ENCODE data around the gene SNX25. TPM values are rescaled to one million over a fixed set of nuclear protein-coding genes. Genes with fewer than 3 reads are reported as not detected.
"Not testable (repeated sequence)": the region's sequence is repeated elsewhere in the genome, so short reads cannot be mapped to it uniquely, and the experiment has no call there.

The SNX25 gene
- total RNA-seq, 2 donors from 2014 or later = 28.2 to 31.2 TPM

GRCh38 chr4:185198189-185198588, 11.2 kb upstream of the SNX25 start:
- peaks cover 54% of the 10 kb centered on the region for H3K36me3 Mint-ChIP-seq (ENCODE audit: low read depth)
- H3K27me3 Mint-ChIP-seq; H3K4me3 Mint-ChIP-seq; H3K27ac Mint-ChIP-seq; H3K9me3 Mint-ChIP-seq; ATAC-seq (replicated peaks): not testable (repeated sequence)
- H3K4me1 Mint-ChIP-seq = peaks cover 18% of the 10 kb centered on the region

GRCh38 chr4:185201977-185202962, 7.1 kb upstream of the SNX25 start:
- Mint-ChIP-seq H3K4me1 (peaks cover 16% of the 10 kb centered on the region), H3K36me3 (ENCODE audit: low read depth) (peaks cover 37% of the 10 kb centered on the region), H3K27ac (peak overlapping the region; percentile 100), H3K4me3 (peak overlapping the region; percentile 99), H3K9me3 (no peaks in the 10 kb centered on the region), H3K27me3 (no peaks in the 10 kb centered on the region)
- ATAC-seq (replicated peaks) = peak; percentile 14

GRCh38 chr4:185202984-185203485, 6.4 kb upstream of the SNX25 start:
- no peaks in the 10 kb centered on the region for H3K27me3 Mint-ChIP-seq
- ATAC-seq (replicated peaks) = peak; percentile 29
- peaks cover 16% of the 10 kb centered on the region for H3K4me1 Mint-ChIP-seq
- no peaks in the 10 kb centered on the region for H3K9me3 Mint-ChIP-seq
- H3K4me3 Mint-ChIP-seq = peak overlapping the region; percentile 99
- peaks cover 31% of the 10 kb centered on the region for H3K36me3 Mint-ChIP-seq (ENCODE audit: low read depth)
- H3K27ac Mint-ChIP-seq = peak overlapping the region; percentile 100

GRCh38 chr4:185203486-185204237, 5.7 kb upstream of the SNX25 start, which contains the start of gene CFAP97:
Gene CFAP97, minus strand, starts transcription at chr4:185204000. Its CDS starts 12,804 bp downstream, at chr4:185191196.
- ATAC-seq (replicated peaks) = peak; percentile 87
- Mint-ChIP-seq H3K36me3 (ENCODE audit: low read depth) (peaks cover 29% of the 10 kb centered on the region), H3K4me3 (peak within 1 kb of the TSS; percentile 99), H3K27ac (peak within 1 kb of the TSS; percentile 100), H3K4me1 (peaks cover 16% of the 10 kb centered on the region), H3K9me3 (no peaks in the 10 kb centered on the region), H3K27me3 (no peaks in the 10 kb centered on the region)

- Mint-ChIP-seq H3K27me3 (no peaks in the 10 kb centered on the region), H3K27ac (peak overlapping the region; percentile 92), H3K4me1 (peaks cover 16% of the 10 kb centered on the region), H3K4me3 (peak overlapping the region; percentile 99), H3K36me3 (ENCODE audit: low read depth) (peaks cover 29% of the 10 kb centered on the region), H3K9me3 (no peaks in the 10 kb centered on the region)
- no peak for ATAC-seq (replicated peaks)
Observed at GRCh38 chr4:185204238-185204910, 5.0 kb upstream of the SNX25 start.

- not testable (repeated sequence) for H3K9me3 Mint-ChIP-seq; ATAC-seq (replicated peaks); H3K27me3 Mint-ChIP-seq
- H3K4me1 Mint-ChIP-seq = peaks cover 16% of the 10 kb centered on the region
- peaks cover 24% of the 10 kb centered on the region for H3K36me3 Mint-ChIP-seq (ENCODE audit: low read depth)
- H3K27ac Mint-ChIP-seq = peak overlapping the region; percentile 92
- H3K4me3 Mint-ChIP-seq = peak overlapping the region; percentile 99
Observed at GRCh38 chr4:185205073-185205472, 4.3 kb upstream of the SNX25 start.

DNA sequence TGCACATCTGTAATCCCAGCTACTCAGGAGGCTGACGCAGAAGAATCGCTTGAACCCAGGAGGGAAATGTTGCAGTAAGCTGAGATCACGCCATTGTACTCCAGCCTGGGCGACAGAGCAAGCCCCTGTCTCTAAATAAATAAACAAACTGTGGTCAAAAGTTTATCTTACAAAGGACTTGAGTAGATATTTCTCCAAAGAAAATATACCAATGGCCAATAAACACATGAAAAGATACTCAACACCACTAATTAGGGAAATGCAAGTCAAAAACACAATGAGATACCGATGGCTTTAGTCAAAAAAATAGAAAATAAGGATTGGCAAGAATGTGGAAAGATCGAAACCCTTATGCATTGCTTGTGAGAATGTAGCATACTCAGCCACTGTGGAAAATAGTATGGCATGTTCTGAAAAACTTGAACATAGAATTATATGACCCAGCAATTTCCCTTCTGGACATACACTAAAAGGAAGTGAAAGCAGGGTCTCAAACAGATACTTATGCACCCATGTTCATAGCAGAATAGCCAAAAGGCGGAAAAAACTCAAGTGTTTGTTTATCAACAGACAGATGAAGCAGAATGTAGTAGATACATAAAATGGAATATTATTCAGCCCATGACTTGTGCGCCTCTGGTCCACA, 3.6 kb upstream of the SNX25 start:
- H3K4me3 Mint-ChIP-seq = peak overlapping the region; percentile 99
- H3K4me1 Mint-ChIP-seq = peaks cover 16% of the 10 kb centered on the region

GRCh38 chr4:185207466-185207865, 1.9 kb upstream of the SNX25 start:
- no peak for ATAC-seq (replicated peaks)
- H3K27ac Mint-ChIP-seq = no peak overlapping the region
- H3K27me3 Mint-ChIP-seq = no peaks in the 10 kb centered on the region
- H3K9me3 Mint-ChIP-seq = no peaks in the 10 kb centered on the region
- no peak overlapping the region for H3K4me3 Mint-ChIP-seq
- H3K36me3 Mint-ChIP-seq (ENCODE audit: low read depth) = peaks cover 19% of the 10 kb centered on the region
- peaks cover 20% of the 10 kb centered on the region for H3K4me1 Mint-ChIP-seq

More for the DNA sequence above, 3.6 kb upstream of the SNX25 start:
- ATAC-seq (replicated peaks) = no peak
- H3K36me3 Mint-ChIP-seq (ENCODE audit: low read depth) = peaks cover 21% of the 10 kb centered on the region
- H3K27me3 Mint-ChIP-seq = no peaks in the 10 kb centered on the region
- no peaks in the 10 kb centered on the region for H3K9me3 Mint-ChIP-seq
- no peak overlapping the region for H3K27ac Mint-ChIP-seq

DNA sequence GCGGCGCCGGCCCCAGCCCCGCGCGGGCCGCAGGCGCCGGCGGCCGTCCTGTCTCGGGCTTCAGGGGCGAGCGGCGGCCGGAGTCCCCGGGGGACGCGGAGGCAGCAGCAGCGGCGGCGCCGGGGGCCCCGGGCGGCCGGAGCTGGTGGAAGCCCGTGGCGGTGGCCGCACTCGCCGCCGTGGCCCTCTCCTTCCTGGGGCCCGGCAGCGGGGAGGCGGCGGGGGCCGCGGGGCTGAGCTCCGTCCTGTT, 379 bp downstream of the SNX25 start:
- H3K27me3 Mint-ChIP-seq, H3K9me3 Mint-ChIP-seq, H3K27ac Mint-ChIP-seq, H3K4me3 Mint-ChIP-seq: not testable (repeated sequence)
- Mint-ChIP-seq H3K4me1 (peaks cover 22% of the 10 kb centered on the region), H3K36me3 (ENCODE audit: low read depth) (peaks cover 22% of the 10 kb centered on the region)
- peak; percentile 38 for ATAC-seq (replicated peaks)

- Mint-ChIP-seq H3K4me3 (peak overlapping the region; percentile 90), H3K36me3 (ENCODE audit: low read depth) (peaks cover 22% of the 10 kb centered on the region), H3K9me3 (no peaks in the 10 kb centered on the region), H3K27ac (peak overlapping the region; percentile 75), H3K4me1 (peaks cover 19% of the 10 kb centered on the region), H3K27me3 (no peaks in the 10 kb centered on the region)
- peak; percentile 45 for ATAC-seq (replicated peaks)
Observed at GRCh38 chr4:185210102-185210981, 944 bp downstream of the SNX25 start.

- Mint-ChIP-seq H3K4me1 (peaks cover 22% of the 10 kb centered on the region), H3K4me3 (peak overlapping the region; percentile 90), H3K36me3 (ENCODE audit: low read depth) (peaks cover 22% of the 10 kb centered on the region), H3K9me3 (no peaks in the 10 kb centered on the region), H3K27me3 (no peaks in the 10 kb centered on the region), H3K27ac (peak overlapping the region; percentile 75)
- ATAC-seq (replicated peaks) = no peak
Observed at GRCh38 chr4:185211035-185211434, 1.6 kb downstream of the SNX25 start.

- H3K9me3 Mint-ChIP-seq = no peaks in the 10 kb centered on the region
- H3K4me3 Mint-ChIP-seq = peak overlapping the region; percentile 90
- no peak overlapping the region for H3K27ac Mint-ChIP-seq
- H3K27me3 Mint-ChIP-seq = no peaks in the 10 kb centered on the region
- H3K36me3 Mint-ChIP-seq (ENCODE audit: low read depth) = peaks cover 22% of the 10 kb centered on the region
- peaks cover 26% of the 10 kb centered on the region for H3K4me1 Mint-ChIP-seq
- no peak for ATAC-seq (replicated peaks)
Observed at GRCh38 chr4:185211641-185212040, 2.2 kb downstream of the SNX25 start.

DNA sequence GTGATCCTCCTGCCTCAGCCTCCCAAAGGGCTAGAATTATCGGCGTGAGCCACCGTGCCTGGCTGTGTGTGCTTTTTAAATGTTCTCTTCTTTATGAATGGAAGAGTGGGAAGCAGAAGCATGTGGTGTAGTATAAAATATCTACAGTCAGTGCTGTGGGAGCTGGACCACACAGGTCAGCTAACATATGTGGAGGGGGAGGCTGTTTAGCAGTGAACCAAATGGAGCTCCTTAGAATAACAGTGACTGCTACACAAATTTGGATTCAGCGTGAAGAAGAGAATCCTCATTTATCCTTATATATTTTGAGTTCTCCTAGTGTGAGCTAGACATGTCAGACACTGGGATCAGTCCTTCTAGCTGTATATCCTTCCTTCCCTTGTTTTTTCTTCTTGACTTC, 3.2 kb downstream of the SNX25 start:
- peaks cover 22% of the 10 kb centered on the region for H3K36me3 Mint-ChIP-seq (ENCODE audit: low read depth)
- H3K27ac Mint-ChIP-seq = no peak overlapping the region
- H3K4me1 Mint-ChIP-seq = peaks cover 31% of the 10 kb centered on the region
- H3K27me3 Mint-ChIP-seq = no peaks in the 10 kb centered on the region
- no peaks in the 10 kb centered on the region for H3K9me3 Mint-ChIP-seq
- H3K4me3 Mint-ChIP-seq = no peak overlapping the region
- no peak for ATAC-seq (replicated peaks)
